GM18907 (cell line): ENCODE measurements around the gene AFF1.
"Not testable (repeated sequence)": the region's sequence is repeated elsewhere in the genome, so short reads cannot be mapped to it uniquely, and the experiment has no call there.

Source experiments
- ATAC-seq: cut with Tn5 transposase; IDR thresholded peaks from one replicate; pipeline ENCODE4 v1.9.1; 2021; ENCODE audit warnings: mild to moderate bottlenecking, moderate library complexity; ENCODE audit not compliant: unreplicated experiment

The AFF1 gene

DNA sequence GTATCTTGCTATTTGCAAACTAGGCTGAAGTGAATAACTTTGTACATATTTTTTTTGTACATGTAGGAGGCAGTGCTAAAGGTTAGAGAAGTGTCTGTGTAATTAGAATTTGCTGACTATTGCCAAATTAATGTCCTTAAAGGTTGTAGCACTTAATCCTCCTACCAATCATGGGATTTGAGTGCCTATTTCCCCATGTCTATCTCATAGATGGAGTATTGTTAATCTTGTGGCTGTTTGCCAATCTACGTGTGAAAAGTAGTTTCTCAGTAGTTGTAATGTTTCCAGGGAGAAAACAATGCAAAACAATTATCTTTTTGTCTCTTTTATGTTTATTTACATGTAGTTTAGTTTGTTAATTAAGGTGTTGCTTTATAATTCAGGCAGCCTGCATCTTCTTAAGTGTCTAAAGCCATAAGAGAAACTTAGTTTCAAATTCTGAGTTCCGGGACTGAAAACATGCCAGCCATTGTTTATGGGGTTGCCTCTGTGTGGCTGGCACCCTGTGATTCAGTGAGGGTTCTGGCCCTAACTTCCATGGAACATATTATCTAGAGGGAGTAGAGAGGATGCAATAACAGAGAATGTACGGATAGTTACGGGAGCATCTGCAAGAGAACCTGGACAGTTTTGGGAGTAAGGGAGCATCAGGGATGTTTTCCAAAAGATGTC lies 143.2 kb downstream of the AFF1 start:
- no peak for ATAC-seq

- no peak for ATAC-seq
These were observed 144.2 kb downstream of the AFF1 start for GRCh38 chr4:87078987-87079486.

GRCh38 chr4:87079967-87080366 lies 145.2 kb downstream of the AFF1 start:
- ATAC-seq: no peak

GRCh38 chr4:87080462-87080861 lies 145.7 kb downstream of the AFF1 start:
- ATAC-seq: no peak

DNA sequence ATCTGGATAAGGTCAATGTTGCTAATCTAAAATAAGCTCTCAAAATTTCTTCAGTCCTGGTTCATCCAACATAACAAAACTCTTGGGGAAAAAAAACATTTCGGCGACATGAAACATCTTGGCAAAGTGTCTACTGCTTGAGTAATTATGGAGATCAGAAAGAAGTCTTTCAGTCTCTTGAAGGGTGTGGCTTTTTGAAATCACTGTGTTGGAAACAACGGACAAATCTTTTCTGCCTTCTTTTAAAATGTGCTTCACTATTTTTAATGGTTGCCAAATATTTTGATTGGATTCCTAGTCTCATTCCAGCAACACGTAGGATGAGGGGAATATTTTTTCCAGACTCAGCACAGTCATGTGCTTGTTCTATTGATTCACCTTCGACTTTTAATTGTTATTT lies 147.0 kb downstream of the AFF1 start:
- no peak for ATAC-seq

- not testable (repeated sequence) for ATAC-seq
These were observed 150.9 kb downstream of the AFF1 start for GRCh38 chr4:87085732-87086131.

DNA sequence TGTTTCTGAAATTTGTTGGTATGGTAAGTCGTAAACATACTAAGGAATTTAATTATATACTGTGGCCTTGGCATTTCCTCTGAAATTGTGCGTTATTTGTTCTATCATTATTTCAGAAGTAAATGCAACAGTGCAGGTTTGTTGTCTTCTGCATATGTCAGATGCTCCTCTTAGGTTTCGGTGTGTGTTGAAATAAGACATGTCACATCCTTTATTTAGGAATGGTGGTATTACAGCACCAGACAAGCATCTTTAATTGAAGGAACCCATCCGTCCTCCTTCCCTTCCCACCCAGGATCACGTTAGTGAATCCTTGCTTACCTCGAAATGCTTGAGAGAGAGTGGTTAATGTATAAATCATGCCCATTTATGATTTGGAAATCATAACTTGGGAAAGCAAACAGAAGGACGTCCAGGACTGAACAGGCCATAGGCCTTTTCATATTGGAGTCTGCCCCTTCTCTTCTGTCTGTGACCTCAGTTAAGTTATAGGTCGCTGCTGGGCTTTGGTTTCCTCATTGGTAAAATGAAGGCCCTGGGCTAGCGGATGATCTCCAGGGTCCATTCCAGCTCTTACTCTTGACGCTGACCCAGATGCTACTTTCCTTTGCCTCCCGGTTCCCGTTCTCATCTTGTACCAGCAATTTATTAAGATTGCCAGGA lies 151.5 kb downstream of the AFF1 start:
- no peak for ATAC-seq

- no peak for ATAC-seq
These were observed 152.2 kb downstream of the AFF1 start for GRCh38 chr4:87087015-87087414.

- no peak for ATAC-seq
These were observed 152.6 kb downstream of the AFF1 start for GRCh38 chr4:87087420-87087819.

DNA sequence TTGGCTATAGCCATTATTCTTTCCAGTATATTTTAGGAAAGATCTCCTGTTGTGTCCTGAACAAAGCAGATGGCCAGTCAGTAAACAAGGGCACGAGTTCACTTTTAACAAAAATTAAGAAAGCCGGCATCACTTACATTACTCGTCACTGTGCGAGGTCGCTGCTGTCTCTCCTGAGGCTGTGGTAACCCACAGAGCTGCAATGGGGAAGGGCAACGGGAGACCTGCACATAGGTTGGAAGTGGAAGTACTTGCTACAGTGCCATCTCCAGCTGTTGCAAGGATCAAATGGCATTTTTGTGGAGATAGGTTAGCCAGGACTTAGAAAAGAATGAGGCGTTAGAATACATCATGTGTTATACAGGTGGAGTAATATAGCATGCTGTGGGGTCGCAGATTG lies 153.4 kb downstream of the AFF1 start:
- ATAC-seq: no peak

DNA sequence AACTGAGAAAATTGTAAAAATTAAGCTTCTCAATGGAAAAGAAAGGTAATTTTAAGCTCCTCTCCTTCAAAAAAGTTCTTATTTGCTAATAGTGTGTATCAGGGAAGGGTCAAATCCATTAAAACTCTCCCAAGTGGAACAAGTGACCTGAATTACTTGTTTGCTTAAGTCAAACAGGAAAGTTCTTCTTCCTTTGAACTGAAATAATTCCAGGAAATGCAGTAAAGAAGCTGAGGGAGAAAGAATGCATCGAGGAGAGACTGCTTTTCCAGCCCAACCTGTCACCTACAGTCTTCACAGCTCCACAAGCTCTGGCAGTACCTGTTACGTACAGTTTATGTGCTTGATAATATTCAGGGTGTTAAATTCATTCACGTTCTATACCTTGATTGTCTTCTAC lies 154.6 kb downstream of the AFF1 start:
- ATAC-seq: no peak

GRCh38 chr4:87090305-87090704 lies 155.5 kb downstream of the AFF1 start:
- ATAC-seq: no peak

- ATAC-seq: peak; percentile 58
These were observed 157.8 kb downstream of the AFF1 start for GRCh38 chr4:87092389-87093141.

DNA sequence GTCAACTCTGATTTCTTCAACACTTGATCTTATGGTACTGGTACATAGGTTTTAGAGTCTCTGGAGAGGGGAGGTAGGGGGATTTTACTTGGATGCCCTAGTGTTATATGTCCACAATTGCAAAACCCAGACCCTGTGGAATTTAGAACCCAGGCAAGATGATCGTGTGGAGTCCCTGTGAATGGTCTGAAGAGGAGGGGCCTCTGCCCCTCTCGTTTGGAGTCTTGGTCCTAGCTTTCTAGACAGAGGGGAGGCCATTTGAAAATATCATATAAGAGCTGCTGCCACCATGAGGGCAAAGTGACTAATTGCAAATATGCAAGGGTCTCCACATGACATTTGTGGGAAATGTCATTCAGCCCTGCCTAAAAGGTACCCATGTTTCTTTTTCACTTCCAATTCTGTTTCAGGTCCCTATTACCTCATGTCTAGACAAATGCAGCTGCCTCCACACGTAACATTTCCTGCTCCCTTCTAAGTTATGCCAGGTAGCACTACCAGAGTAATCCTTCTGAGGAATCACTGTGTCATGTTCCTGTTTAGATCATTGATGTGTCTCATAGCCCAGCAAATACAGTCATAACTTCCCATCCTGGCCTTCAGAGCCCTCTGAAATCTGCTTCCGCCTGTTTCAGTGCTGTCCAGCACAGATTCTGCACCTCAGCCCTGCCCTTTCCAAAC lies 158.8 kb downstream of the AFF1 start:
- ATAC-seq: peak; percentile 91

DNA sequence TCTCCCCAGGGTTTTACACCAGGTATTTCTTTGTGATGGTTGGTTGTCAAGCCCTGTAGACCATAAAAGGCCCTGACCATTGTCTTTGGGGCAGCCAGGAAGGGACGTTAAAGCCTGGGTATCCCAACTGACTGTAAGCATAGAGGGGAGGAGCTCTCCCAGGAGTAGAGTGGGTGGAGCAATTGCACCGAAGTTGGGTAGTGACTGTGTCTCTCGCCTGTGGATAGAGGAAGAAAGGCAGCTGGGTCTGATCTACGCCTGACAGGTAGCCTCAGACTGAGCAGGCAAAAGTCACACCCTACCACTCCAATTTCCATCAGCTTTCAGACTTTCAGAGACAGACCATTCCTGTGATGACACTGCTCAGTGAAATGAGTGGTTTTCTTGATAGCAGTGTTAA lies 162.3 kb downstream of the AFF1 start:
- no peak for ATAC-seq

DNA sequence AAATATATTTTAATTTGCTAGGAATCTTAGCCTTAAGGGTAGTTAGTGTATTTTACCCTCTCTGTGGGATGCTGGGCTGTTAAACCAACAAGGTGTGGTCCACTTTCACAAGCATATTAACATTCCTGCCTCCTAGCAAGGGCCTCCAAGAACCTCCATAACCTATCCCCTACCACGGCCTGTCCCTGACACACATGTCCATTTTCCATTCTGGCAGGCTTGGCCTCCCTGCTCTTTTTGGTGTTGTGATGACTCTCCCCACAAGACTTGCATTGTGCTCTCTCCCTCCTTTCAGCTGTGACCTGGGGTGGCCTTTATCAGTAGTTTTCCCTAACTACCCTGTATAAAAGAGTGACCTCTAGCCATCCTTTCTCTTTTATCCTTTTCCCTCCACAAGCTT lies 165.4 kb downstream of the AFF1 start:
- ATAC-seq: no peak

DNA sequence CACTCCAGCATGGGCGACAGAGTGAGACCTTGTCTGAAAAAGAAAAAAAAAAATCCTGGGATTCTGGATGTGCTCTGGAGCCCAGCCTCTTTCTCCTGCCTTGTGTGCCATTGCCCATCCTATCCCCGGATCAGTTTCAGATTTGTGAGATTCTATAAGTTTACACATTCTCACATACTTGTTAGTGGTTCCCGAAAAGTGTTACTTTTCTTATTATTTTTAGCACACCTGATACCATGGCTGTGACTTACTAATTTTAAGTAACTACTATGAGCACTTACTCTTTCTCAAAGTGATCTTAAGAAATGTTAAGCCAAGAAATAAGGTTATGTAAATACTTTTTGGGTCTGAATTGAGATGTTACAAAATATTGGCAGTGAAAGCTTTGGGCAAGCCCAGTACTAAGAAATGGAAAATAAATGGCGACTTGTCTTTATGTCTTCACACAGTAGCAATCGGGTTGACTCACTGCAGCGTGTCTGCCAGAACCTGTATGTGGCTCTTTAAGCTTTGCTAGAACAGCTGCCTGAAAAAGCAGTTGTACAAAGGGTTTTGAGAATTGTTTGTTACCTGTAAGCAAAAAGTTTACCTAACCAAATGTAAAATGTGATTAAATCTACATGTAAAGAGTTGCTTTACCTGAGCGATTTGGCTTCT lies 166.9 kb downstream of the AFF1 start:
- ATAC-seq: no peak

DNA sequence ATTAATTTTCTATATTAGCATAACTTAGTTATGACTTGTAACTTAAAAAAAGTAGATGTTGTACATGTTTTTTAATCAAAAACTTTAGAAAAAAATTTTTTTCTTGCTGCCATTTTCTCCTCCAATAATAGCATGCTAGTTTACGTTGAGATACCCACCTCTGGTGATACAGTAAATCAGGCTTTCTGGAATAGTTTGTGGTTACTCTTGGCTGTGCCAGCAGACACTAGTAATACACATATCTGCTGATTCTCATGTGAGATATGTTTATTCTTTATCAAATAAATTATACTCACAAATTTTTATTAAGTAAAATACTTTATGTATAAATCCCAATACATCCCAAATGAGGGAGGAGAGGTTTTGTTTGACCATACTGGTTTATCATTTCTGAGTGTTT lies 168.3 kb downstream of the AFF1 start:
- no peak for ATAC-seq

DNA sequence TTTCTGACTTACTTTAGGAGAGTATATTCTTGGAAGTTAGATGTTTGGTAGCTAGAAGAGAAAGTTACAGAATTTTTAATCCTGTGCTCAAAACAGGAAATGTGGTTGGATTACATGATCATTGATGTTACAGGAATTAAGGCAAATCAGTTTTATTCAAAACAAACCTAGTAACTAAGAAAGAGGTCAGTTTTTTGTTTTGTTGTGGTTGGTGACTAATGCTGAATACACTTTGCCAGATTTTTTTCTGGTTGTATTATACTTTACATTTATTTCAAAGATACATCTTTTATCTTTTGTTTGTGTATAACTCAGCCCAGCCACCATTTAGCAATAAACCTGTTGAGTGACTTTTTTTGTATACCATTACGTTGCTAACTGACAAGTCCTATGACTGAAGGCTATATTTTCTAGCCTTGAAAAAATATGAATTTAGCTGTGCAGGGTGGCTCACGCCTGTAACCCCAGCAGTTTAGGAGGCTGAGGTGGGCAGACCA lies 168.9 kb downstream of the AFF1 start:
- no peak for ATAC-seq

GRCh38 chr4:87105101-87105845 lies 170.5 kb downstream of the AFF1 start:
- no peak for ATAC-seq
